GM19025 (cell line): ENCODE measurements around the gene ACVRL1.

Experiments used
- ATAC-seq: cut with Tn5 transposase; IDR thresholded peaks from one replicate; pipeline ENCODE4 v1.9.1; 2021; ENCODE audit warnings: mild to moderate bottlenecking, low read depth, moderate library complexity; ENCODE audit not compliant: unreplicated experiment

Gene ACVRL1

DNA sequence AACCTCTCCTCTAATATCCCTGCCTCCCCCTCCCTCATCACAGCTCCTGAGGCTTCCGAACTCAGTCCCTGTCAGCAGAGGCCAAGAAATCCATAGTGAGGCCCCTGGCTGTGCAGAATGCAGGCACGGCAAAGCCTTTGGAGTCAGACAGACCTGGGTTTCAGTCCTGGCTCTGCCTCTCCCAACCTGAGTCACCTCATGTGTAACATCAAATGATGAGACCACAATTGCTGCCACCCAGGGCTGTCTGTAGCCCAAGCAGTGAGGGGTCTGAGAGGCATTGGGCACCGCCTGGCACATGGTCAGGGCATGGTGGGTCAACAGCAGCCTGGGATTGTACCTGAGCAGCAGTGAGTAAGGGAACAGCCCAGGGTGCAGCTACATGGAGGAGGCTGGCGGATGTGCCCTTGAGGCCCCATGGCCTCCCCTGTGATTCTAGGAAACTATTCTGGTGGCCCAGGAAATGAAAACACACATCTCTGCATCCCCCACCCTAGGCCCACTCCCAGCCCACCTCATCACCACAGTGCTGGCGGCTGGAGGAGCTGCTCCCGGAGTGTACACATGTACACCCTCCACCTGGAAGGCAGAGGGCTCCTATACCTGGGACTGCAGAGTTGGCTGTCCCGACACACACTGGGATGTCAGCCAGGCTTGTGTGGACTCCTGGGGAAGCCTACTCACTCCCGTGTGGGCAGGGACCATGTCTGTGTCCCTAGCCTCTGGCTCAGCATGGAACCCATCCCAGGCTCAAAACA is 11.7 kb upstream of the ACVRL1 start:
- ATAC-seq: no peak

GRCh38 chr12:51896236-51896635 is 11.1 kb upstream of the ACVRL1 start:
- no peak for ATAC-seq

GRCh38 chr12:51897181-51897580 is 10.1 kb upstream of the ACVRL1 start:
- no peak for ATAC-seq

DNA sequence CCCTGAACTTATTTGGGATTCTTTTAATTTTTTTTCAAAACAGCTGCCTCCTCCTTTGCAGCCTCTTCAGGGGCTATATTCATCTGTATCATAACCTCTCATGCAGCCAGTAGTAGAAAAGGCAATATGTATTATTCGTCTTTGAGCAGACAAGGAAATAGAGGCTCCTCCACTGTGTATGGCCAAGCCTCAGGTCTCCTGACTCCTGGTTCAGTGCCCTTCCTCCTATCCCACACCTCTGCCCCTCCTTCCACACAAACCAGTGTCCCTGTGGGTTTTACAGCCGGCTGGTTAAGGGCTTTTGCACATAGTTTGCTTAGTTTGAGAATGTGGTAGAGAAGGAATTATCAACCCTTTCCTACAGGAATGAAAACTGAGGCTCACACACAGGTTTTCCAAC is 8.8 kb upstream of the ACVRL1 start:
- no peak for ATAC-seq

DNA sequence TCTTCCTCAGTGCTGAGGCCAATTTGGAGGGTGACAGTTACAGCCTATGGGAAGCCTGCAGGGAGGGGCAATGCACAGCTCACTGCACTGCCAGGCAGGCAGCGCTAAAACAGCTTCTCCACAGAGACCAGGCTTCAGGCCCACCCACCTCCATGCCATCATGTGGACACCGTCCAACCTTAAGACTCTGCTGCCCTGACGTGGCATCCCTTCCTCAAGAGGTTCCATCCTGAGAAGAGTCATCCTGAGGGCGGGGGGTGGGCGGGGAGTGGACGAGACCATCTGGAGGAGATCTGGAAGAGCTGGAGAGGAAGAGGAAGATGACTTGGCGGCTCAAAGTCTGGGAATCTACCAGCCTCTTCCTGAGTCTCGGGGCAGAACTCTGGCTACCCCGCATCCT is 8.4 kb upstream of the ACVRL1 start:
- ATAC-seq: no peak

DNA sequence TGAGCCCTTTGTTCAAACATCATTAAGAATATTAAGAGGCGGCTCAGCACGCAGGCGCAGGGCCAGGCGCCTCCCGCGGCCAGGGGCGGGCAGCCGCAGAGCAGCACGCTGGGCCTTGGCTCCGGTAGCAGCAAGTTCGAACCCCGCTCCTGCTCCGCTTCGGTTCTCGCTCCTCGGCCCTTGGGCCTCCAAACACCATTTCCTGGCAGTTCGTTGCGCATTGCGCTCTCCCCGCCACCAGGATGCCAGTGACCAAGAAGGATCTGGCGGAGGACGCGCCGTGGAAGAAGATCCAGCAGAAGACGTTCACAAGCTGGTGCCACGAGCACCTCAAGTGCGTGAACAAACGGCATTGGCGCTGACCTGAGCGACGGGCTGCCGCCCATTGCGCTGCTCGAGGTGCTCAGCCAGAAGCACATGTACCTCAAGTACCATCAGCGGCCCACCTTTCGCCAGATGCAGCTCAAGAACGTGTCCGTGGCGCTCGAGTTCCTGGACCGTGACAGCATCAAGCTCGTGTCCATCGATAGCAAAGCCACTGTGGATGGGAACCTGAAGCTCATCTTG is 6.9 kb upstream of the ACVRL1 start:
- no peak for ATAC-seq

DNA sequence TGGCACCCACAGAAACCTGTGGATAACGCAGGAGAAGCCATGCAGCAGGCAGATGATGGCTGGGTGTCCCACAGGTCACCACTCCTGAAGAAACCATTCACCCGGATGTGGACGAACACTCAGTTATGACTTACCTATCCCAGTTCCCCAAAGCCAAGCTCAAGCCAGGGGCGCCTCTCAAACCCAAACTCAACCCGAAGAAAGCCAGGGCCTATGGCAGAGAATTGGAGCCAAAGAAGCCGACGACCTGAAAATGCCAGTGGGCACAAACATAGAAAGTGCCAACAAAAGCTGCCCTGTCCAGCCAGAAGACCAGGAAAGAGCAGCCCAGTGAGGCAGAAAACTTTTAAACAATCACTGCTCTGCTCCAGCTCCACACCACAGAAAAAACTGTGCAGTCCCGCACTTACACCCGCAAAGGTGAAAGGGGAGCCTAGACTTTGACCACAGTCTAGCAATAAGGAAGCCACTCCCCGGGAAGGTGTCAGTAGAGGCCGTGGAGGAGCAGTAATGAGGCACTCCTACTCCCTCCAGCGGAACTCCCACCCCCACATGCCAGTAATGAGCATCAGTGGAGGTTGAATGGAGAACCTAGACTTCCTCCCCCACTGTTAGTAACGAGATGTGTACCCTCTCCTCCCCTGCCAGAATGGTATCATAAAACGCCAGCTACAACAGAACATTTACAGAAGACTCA is 6.0 kb upstream of the ACVRL1 start:
- ATAC-seq: no peak

- ATAC-seq: no peak
Observed at GRCh38 chr12:51901881-51902280, 5.4 kb upstream of the ACVRL1 start.

DNA sequence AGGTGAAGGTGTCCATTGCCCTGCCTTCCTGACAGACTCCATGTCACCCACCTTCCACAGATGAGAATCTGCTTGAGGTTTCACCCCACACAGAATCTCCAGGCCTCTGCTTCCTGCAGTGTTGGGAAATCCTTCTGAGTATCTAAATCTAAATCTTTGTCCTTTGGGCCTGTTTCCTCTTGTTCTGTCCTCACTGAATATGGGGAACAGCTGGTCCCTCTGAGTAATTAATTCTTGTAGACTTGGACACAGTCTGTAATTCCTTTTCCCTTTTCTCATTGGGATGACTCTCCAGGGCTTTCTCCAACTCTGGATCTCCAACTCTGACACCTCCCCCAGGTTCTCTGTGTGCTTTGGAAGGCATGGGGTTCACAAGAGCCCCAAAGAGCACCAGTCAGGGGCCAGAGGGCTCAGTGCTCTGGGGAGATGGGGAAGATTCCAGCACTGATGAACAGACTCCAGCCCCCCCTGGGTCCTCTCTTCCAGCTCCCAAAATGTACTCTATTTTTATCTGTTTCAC is 2.3 kb upstream of the ACVRL1 start:
- no peak for ATAC-seq

- ATAC-seq: no peak
Observed at GRCh38 chr12:51905471-51906429, 1.6 kb upstream of the ACVRL1 start.

DNA sequence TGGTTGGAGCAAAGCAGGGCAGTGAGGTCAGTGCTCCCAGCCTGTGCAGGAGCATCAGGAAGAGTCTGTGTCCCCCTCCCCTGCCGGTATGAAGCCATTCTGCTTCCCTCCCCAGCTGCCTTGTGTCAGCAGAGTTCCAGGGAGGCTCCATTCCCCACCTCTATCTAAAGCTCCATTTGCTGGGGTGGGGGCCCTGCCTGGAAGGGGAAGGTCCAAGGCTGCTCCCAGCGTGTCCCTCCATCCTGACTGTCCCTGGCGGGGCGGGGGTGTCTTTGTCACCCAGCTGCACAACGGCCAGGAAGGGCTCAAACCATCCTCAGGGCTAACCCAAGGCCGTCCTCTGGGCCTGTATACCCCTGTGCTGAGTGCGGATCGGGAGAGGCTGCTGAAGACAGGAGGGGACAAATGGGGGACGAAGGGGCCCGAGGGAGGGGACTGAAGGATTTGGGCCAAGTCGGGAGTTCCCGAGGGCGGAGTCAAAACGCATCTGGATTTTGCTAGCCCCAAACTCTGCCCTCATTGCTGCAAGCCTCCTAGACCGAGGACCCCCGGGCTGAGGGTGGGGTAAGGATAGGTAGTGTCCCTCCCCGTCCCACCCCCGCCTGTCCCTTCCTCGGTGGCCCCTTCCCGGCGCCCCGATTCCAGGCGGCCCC is 748 bp upstream of the ACVRL1 start:
- ATAC-seq: no peak

- ATAC-seq: no peak
Observed at GRCh38 chr12:51907856-51908425, 637 bp downstream of the ACVRL1 start.

- no peak for ATAC-seq
Observed at GRCh38 chr12:51908876-51909592, 1.7 kb downstream of the ACVRL1 start.

DNA sequence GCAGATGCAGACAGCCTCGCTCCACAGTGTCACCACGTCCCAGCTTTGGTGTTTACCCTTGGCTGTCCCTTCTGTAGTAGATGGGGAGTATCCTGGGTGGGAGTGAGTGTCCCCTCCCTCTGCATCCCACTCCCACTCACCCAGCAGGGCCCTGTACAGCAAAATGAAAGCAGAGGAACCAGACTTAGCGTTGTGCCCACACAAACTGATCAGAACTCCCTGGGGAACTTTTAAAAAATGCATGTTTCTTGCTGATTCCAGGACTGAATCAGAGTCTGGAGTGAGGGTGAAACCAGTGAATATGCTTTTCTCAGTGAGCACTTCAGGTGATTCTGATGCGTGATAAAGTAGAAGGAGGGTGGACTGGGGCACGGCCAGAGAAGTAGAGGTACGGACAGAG is 2.9 kb downstream of the ACVRL1 start:
- ATAC-seq: no peak

DNA sequence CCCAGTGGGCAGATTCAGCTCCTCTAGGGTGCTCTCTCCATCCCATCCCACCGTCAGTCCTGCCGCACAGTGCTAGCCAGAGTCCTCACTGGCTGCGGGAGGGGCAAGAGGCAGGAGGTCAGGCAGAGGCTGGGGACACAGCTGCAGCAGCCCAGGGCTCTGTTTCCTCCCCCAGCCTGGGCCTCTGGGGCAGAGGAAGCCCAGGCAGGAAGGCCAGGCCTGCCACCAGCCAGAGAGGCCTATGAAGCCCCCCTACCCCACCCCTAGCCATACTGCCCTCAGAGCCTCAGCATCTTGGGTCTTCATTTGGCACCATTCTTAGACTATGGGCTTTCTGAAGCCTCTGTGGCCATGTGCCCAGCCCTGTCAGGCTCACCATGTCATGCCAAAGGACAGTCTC is 3.4 kb downstream of the ACVRL1 start:
- ATAC-seq: no peak

DNA sequence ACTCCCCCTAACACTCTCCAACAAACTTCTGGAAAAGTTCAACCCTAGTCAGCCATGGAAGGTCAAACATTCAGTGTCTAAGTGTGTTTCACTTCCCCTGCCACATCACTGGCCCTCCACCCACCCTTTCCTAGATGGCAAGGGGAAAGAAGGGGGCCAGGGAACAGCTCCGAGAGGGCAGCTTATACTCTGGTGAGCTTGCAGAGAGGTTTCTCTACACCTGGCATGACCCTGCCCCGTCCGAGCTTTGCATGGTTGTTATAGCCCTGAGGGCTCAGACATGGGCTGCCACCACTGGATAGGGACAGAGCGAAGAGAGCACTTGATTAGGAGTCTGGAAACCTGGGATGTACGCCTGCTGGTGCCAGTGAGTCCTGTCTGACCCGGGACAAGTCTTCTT is 4.0 kb downstream of the ACVRL1 start:
- no peak for ATAC-seq

DNA sequence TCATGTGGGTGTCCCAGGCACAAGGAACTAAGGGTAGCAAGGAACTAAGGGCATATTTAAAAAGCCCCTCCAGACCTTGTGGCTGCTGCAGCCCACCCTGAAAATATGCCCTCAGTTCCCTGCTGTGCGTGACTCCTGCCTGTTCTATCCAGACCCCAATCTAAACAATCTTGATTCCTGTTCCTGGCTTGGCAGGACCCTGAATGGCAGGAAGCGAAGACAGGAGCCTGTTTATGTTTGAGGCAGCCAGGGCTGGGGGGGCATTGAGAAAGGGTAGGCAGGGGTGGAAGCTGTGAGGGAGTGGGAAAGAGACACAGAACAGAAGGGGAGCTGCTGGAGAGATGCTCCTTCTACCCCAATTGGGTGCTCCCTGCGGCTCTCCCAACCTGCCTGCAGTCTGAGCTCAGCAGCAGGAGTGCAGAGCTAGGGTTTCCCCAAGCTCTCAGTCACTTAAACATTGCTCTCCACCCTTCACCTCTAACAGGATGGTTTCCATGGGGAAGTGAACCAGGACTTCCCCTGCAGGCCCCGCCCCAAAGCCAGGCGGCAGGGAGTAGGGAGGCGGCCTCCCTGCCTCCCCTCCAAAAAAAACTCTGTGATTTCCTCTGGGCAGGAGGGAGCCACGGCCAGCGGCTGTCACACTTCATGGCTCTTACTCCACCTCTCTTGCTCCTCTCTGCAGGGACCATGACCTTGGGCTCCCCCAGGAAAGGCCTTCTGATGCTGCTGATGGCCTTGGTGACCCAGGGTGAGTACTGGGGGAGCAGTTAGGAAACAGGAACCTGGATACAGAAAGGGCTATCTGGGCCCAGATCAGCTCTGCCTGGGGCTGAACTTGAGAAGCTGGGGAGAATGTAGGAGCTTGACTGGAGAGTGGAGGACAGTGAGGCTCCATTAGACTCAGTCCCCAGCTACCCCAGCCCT is 4.7 kb downstream of the ACVRL1 start:
- ATAC-seq: no peak
